GM19025 (cell line): ENCODE measurements around the gene ZDHHC6.
"Not testable (repeated sequence)": the region's sequence is repeated elsewhere in the genome, so short reads cannot be mapped to it uniquely, and the experiment has no call there.

ENCODE experiments used
- ATAC-seq: cut with Tn5 transposase; IDR thresholded peaks from one replicate; pipeline ENCODE4 v1.9.1; 2021; ENCODE audit warnings: mild to moderate bottlenecking, low read depth, moderate library complexity; ENCODE audit not compliant: unreplicated experiment

Gene ZDHHC6

DNA sequence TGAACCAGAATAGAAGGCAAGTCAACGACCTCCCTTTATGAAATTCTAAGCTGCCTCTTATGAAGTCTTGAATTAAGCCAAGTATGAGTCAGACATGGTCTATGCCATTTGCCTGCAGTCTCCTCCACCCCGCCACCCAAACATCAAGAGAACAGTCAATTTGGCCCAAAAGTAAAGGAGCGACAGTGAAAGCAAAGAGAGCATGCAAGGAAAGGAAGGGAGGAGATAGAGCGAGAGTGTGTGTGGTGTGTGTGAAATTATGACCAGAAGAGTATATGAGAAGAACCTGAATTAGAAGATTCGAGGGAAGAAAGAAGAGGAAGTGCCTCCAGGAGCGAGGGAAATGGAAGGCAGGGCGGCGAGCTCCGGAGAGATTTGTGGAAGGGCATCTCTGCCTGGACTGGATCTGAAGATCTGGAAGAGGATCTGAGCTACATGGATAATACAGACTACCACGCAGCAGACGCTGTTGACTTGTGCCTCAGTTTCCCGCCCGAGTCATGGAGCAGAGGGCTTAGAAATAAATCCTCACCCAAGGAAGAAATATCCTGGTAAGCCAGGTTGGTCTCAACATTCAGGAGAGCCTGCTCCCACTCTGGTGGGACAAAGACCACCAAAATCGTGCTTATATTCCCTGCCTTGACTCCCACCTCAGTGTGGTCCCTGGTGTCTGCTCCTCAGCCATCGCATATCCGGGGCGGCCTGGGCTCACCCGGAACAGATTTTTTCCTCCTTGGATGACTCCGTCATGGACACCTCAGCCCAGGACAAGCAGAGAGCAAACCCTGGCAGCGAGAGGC lies 459 bp downstream of the ZDHHC6 start:
- peak; percentile 35 for ATAC-seq

DNA sequence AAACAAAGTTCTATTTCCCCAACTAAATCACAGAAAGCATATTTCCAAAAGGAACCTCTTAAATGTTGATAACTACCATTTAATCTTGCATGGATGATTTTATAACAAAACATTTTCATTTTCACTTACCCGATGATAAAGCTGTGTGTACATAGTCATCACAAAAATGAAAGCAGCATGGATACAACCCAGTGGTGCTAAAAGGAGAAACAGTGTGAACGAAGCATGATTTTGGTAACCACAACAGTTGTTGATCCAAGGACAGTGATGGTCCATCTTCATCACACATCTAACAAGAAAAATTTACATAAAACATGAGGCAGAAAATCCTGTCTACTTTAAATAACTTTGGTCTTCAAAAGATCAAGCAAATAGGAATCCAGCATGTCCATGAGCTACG lies 4.7 kb downstream of the ZDHHC6 start:
- ATAC-seq: no peak

DNA sequence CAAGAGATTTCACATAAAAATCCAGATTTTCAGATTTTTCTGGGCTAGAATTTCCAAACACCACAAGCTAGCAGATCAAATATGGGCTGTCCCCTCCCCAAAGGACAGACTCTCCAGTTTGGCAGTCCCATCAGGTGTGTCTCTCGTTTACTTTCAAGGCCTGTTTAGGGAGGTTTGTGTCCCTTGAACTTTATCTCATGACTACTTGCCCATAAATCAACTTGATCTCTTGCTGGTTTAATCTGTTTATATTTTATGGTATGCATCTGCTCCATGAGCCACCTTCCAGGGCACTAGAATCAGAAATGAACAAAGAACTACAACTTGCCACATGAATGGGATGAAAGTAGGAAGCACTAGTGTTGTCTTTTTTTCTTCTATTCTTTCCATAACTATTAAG lies 5.2 kb downstream of the ZDHHC6 start:
- no peak for ATAC-seq

DNA sequence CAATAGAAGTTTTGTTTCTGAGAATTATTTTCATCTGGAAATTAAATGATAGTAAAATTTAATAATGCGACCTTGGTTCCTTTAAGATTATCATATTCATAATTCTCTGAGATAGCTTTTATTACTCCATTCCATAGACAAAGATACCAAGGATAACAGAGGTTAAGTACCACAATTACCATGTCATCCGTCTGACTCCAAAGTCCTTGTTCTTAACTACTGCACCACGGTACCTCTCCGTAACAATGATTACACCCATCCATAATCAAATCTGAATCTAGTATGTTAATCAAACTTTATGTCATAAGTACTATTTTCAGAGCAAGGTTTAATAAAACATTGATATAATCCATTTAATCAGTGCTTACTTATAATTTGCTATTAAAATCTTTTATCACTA lies 8.4 kb downstream of the ZDHHC6 start:
- ATAC-seq: no peak

DNA sequence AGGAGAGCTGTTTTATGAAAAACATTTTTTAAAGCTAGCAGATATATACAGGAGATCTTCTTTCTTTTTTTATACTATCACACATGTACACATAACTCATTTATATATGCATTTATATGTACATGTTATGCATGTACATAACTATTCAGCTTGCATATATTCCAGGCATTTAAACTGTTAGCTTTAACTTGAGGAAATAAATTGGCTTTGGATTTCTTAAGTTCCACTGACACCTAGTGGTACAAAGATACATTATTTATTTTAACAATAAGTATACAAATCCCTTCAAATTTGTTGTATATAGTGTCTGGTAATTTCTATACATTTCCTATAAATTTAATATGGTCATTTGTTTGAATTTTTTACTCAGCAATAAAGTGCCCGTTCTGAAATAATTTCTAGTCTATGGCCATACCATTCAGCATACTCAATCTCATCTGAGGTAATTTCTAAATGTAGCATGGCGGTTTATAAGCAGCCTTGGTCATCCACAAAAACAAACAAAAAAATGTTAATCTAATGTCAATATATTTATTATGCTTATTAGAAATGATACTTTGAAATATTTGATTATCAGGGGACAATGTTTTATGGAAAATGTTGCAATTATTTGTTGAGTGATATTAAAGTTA lies 11.6 kb downstream of the ZDHHC6 start:
- ATAC-seq: no peak

DNA sequence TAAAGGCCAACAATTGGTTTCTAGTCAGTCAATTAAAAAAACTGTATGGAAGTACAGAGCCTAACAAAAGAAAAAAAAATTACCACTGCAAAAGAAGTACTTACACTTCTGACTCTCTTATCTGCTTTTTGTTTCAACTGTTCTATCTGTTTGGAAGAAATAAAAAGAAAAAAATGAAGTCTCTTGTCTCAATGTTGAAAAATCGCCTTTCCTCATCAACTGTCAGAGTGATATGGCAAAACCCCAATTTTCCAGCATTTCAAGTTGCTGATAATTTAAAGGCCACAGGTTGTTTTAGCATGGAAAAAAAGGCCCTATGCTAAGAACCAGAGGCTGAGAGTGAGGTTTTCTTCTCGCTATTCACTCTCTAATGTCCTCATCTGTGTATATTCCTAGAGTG lies 13.6 kb downstream of the ZDHHC6 start:
- ATAC-seq: no peak

DNA sequence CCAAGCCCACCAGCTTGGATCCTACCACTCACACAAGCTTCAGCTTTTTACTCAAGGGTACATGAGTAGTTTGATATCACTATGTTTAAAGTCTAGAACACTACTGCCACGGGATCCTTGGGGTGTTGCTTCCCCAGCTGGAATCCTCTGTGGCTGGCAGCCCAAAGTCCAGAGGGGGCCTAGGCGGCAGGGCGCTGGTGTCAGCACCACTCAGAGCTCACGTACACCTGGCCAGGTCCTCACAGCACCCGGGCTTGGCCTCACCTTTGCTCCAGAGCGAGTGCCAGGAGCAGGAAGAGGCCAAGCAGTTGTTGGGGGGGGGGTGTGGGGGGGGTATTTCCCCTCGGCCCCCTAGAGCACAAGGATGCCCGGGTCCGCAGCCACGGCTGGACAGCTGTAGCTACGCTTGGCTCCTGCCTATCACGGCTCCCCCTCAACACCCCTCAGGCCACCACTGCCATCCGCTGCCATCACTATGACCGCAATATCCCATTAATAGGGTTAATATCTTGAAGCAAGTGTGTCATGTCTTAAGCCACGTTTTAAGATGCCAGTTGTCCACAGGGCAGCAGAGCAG lies 17.0 kb downstream of the ZDHHC6 start:
- no peak for ATAC-seq

DNA sequence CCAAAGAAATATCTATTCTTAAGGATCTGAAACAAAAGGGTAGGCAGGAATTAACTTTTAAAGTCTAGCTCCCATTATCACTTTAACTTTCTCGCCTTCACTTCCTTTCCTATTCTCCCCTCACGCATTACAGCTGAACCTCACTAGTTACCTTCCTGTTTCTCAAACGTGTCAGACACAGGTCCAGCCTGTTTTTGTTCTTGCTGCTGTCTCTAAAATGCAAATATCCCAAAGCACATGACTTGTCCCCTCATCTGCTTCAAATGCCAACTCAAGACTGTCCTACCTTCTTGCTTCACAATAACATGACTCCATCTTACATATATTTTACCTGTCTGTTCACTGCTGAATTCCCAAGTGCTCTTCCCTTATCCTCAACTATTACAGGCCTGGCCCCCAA lies 17.6 kb downstream of the ZDHHC6 start:
- no peak for ATAC-seq

DNA sequence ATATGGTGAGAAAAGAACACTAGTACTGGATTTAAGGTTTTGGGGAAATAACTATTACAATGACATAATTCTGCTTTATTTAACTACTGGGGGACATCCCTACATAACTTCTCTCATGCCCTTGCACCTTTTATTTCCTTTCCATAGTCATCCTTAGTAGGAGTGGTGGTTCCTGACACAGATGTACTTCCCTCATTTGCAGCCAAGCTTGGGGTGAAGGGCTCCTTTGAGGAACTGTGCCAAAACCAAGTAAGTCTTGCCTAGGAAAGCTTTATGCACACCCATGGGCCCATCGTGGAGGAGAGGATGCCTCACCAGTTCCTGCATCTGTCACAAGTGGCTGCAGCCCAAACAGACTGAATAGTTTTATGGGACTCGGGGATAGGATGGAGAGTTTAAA lies 20.6 kb downstream of the ZDHHC6 start:
- ATAC-seq: no peak

DNA sequence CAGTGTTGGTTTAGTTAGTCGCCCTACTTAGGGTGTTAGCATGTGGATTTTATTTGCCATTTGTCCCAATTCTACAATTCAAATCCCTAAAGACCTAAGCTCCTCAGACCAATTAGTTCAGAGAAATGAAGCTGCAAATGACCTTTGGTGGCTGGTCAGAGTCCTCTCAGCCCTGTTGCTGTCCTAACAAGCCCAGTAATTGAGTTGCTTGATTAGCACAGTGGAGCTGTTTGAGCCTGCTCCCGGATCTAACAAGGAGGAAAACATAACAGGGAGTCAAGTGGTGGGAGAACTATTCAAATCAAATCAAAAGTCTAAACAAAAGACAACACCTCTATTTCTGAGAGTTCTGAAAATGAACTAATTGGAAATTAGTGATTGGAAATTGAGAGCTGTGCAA lies 22.1 kb downstream of the ZDHHC6 start:
- no peak for ATAC-seq

DNA sequence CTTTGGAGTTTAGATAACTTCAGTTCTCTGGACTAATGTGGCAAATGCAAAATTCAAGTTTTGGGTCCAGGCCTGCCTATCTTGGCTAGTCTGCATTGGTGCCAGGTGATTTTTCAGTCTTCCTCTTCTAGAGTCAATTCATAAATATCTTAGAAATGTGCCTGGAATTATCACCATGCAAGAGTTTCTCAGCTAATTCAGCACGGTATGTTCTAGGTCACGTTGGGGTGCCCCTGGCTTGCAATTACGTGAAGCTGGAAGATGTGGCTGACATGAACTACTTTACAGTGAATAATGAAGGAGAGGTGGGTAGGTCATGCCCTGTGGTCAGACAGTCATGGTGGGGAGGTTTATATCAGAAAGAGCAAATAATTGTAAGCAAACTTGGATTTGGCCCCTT lies 25.0 kb downstream of the ZDHHC6 start:
- no peak for ATAC-seq

DNA sequence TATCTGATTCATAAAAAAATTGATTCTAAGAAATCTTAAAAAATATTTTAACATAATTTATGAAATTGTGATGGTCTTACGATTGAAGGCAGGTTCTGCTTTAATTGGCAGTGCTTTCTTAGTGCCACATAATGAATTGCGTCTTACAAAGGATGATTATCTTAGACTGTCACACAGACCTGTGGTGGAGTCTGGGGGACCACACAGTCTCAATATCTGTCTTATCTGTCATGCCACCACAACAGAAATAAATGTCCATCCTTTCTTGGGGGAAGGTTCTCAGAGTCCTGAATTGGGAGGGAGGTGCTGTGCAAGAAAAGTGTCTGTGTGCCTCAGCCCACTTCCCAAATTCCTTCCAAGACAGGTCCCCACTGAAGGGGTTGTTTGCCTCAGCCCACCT lies 34.0 kb downstream of the ZDHHC6 start:
- no peak for ATAC-seq

DNA sequence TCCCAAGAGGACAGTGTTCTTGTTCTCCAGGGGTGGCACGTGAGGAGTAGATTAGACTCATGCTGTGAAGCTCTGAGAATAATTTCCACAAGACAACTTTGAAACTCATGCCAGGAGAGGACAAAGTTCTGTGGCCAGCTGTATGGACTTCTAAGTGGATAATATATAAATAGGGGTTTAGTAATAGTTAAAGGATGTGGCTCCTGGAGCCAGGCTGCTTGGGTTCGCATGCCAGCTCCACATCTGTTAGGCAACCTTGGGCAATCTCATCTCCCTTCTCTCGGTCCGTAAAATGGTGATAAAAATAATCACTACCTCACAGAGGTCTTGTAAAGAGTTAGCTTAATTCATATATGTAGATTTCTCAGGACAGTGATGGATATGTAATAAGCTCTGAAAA lies 37.0 kb downstream of the ZDHHC6 start:
- ATAC-seq: no peak

DNA sequence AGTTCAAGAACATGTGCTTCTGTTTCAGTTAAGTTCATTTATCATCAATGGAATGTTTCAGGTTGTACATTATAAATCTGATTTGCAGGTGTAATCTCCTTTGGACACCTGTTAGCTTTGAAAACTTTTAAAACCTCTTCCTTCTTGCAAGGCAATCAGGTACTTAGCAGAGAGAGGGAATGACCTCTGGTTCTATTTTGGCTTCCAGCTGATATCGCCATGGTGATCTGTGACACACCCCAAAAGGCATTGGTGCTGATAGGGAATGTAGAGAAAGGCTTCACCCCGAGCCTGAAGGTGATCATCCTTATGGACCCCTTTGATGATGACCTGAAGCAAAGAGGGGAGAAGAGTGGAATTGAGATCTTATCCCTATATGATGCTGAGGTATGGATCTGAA lies 37.4 kb downstream of the ZDHHC6 start:
- ATAC-seq: no peak

DNA sequence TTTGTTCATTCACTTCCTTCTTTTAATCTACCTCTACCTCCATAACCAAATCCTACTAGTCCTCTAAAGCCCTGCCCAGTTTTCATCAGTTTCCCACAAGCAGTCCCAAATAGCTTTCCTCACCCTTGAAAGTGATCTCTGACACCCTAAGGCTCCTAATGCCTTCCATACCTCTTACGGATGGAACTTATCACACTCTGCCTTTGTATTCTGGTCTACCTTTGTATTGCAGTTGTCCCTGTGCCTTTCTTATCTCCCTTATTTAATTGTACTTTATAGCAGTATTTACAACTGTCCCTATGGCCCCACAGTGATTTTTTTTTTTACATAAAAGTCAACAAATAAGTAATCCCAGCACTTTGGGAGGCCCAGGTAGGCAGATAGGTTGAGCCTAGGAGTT lies 39.0 kb downstream of the ZDHHC6 start:
- no peak for ATAC-seq

DNA sequence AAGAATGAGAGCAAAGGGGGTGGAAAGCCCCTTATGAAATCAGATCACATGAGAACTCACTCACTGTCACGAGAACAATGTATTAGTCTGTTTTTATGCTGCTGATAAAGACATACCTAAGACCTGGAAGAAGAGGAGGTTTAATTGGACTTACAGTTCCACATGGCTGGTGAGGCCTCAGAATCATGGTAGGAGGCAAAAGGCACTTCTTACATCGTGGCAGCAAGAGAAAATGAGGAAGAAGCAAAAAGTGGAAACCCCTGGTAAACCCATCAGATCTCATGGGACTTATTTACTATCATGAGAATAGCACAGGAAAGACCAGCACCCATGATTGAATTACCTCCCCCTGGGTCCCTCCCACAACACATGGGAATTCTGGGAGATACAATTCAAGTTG lies 39.9 kb downstream of the ZDHHC6 start:
- ATAC-seq: not testable (repeated sequence)

DNA sequence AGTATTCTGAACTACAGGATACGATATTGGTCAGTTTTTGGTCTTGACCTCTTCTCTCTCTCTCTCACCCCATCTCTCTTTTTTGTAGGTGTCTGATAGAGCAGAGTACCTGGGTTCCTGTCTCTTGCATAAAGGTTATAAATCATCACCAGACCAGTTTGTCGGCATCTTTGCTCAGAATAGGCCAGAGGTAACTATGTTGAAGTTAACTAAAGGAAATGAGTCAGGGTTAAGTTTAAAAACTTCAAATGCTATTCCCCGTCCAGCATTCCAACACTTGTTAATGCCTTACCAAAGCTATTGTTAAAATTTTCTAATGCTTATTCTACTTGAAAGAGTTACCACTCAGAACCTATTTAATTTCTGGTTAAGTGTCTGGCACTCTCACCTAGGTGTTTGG lies 42.1 kb downstream of the ZDHHC6 start:
- no peak for ATAC-seq

DNA sequence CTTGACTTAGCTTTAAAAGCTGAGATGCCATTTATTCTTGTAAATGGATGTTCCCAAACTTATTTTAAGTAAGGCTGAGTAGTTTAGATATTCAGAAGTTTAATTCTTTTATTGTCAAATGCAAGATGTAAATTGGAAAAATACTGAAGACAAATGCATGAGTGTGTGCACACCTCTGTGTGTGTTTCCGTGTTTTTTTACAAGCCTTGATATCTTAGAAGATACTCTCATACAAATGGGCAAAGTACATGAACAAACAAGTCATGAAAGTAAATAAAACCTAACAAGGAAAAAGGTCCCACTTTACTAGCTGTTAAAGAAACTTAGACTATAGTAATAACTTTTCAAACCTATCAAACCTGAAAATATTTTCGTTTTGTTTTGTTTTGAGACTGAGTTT lies 43.8 kb downstream of the ZDHHC6 start:
- ATAC-seq: no peak

DNA sequence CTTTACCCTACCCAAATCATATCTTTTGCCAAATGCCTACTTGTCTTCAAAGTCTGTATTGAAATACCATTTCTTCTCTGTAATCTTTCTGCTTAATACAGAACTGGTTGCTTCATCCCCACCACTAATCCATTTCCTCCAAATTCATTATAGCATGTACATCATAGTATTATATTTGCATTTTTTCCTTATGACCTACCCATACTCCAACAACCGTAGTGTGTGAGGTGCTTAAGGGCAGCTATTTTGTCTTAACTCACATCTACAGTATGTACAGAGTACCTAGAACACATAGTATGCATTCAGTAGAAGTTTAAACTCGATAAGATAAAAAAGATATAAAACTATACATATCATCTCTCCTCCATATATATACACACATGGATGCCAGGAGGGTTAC lies 49.1 kb downstream of the ZDHHC6 start:
- ATAC-seq: no peak

DNA sequence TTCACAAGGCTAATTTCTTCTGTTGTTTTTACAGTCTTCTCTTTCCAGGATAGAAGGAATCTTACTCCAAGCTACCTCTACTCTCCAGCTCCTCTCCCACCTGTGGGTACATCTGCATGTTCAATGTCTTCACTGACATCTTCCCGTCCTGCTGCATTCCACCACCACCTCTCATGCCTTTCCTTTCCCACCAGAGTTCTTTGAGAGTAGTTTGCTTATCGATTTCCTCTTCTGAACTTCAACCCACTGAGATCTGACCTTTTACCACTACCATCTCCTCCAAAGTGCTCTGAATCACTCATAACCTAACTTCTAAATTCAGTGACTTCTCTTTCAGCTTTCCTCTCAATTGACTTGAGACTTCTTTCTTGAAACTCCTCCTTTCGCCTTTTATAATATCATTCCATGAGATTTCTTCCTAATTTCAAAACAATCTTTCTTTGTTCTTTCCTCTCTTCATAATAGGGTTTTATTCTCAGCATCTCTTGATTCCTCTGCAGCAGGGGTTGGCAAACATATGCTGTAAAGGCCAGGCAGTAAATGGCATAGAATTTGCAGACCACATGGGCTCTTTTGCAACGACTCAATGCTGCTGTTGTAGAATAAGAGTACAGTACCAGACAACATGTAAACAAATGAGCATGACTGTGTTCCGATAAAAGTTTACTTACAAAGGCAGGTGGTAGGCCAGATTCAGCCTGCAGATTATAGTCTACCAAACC lies 50.7 kb downstream of the ZDHHC6 start:
- ATAC-seq: no peak

DNA sequence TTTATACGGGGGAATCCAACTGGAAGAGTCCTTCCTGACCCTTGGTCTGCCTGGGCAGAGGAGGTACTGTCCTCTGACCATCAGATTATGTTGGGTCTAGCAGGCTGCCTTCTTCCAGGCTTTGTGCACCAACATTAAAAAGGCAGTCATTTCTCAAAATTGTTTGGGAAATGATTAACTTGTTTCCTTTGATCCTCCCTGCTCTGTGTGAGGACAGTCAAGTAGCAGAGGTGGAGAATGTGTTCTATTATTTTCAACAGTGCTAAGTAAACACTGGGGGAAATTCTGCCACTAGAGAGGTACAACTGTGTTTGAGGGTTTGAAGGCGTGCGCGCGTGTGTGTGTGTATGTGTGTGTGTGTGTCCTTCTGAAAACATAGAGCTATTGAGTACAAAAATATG lies 52.2 kb downstream of the ZDHHC6 start:
- ATAC-seq: no peak
